Esophagus muscularis mucosa (tissue), 4 donors: Measurements from ENCODE around the gene GTF2IRD1. TPM values are rescaled to one million over a fixed set of nuclear protein-coding genes. Genes with fewer than 3 reads are reported as not detected.

Source experiments
- DNase-seq: peaks from one replicate; pipeline ENCODE4 v3.0.0-alpha.2; 2017; ENCODE audit errors: extremely low spot score
- H3K27ac ChIP-seq, 4 donors: fragments of 200-600 bp; sonication (generic); replicated peaks in 1 of 4; 1 replicate in 3 of 4; 2 replicates in 1 of 4; pipeline ENCODE4 v1.5.1; 2016 to 2019; ENCODE audit warnings: mild to moderate bottlenecking in 1 of 4
- H3K27me3 ChIP-seq, 4 donors: fragments of 200-600 bp; sonication (generic); one replicate each; pipeline versions ENCODE4 v1.5.1 to v1.6.0; 2016 to 2019
- H3K36me3 ChIP-seq, 4 donors: fragments of 200-600 bp; sonication (generic); one replicate each; pipeline ENCODE4 v1.5.1; 2016 to 2019
- H3K4me1 ChIP-seq, 4 donors: fragments of 200-600 bp; sonication (generic); one replicate each; pipeline ENCODE4 v1.5.1; 2016 to 2019
- H3K4me3 ChIP-seq, 4 donors: fragments of 200-600 bp; sonication (generic); 1 replicate in 2 of 4; 2 replicates in 2 of 4; pipeline ENCODE4 v1.5.1; 2016 to 2019; ENCODE audit warnings: mild to moderate bottlenecking in 4 of 4, moderate library complexity in 1 of 4
- H3K9me3 ChIP-seq, 4 donors: fragments of 200-600 bp; sonication (generic); 1 replicate in 3 of 4; 2 replicates in 1 of 4; pipeline ENCODE4 v1.5.1; 2016 to 2019
- CTCF ChIP-seq, 3 experiments: fragments of 200-600 bp in 2 of 3; fragments of 450-650 bp in 1 of 3; sonication (generic) in 2 of 3; IDR thresholded peaks; one replicate each; pipeline ENCODE4 v1.5.1; 2017 to 2019; ENCODE audit warnings: antibody characterized with exemption in 3 of 3, mild to moderate bottlenecking in 2 of 3, moderate library complexity in 1 of 3
- EP300 ChIP-seq: sonication (generic); formaldehyde crosslinking; IDR thresholded peaks from one replicate; pipeline ENCODE4 v1.6.1; 2017; ENCODE audit warnings: antibody characterized with exemption
- POLR2A ChIP-seq: fragments of 450-650 bp; IDR thresholded peaks from one replicate; pipeline ENCODE4 v1.6.1; 2017; ENCODE audit warnings: antibody characterized with exemption, moderate library complexity, mild to moderate bottlenecking, low read depth
- POLR2AphosphoS5 ChIP-seq, 2 donors: sonication (generic); formaldehyde crosslinking; IDR thresholded peaks; one replicate each; pipeline ENCODE4 v1.6.1; 2017; ENCODE audit warnings: antibody characterized with exemption in 2 of 2
- WGBS: methylation state at CpG from one replicate; pipeline ENCODE4 v1.1.5; 2018; 5-methylcytosine and 5-hydroxymethylcytosine counted together
- intact Hi-C: fragments of 100-400 bp; cut with DNase I; formaldehyde crosslinking; loops from one replicate; pipeline ENCODE4 v1.15.1; 2023
- total RNA-seq, 4 donors: library from RNA; depleted of rRNA; stranded (reverse); fragments of >200 nt; gene quantifications; one replicate each; pipeline versions ENCODE4 v1.1.0 to v1.2.1, GENCODE V29; 2016

GTF2IRD1 gene
- total RNA-seq, 4 donors from 2014 or later: 20.8 to 24.0 (median 22.0) TPM

GRCh38 chr7:74518654-74519053, 64.9 kb downstream of the GTF2IRD1 start:
- intact Hi-C loops: no loop called here
- peaks cover 13 to 95% (median 67%) of the 10 kb centered on the region in 4 donors for H3K36me3 ChIP-seq
- DNase-seq: no peak
- 88% methylated on average over 2 of the region's 2 CpGs for WGBS
- no peaks in the 10 kb centered on the region for H3K27me3 ChIP-seq
- peaks cover 10 to 18% (median 11%) of the 10 kb centered on the region in 4 donors for H3K4me1 ChIP-seq
- TF ChIP-seq EP300 (no peak), CTCF (IDR thresholded peaks at IDR 0.05) (no peak), POLR2A (no peak), POLR2AphosphoS5 (IDR thresholded peaks at IDR 0.05) (no peak)
- peaks cover 0 to 9% (median 0%) of the 10 kb centered on the region in 4 donors for H3K9me3 ChIP-seq
- no peak overlapping the region for H3K27ac ChIP-seq
- H3K4me3 ChIP-seq: no peak overlapping the region

GRCh38 chr7:74519395-74519794, 65.7 kb downstream of the GTF2IRD1 start:
- Histone ChIP-seq H3K4me1 (peaks cover 3 to 11% (median 3%) of the 10 kb centered on the region in 4 donors), H3K27me3 (no peaks in the 10 kb centered on the region), H3K36me3 (peaks cover 13 to 95% (median 70%) of the 10 kb centered on the region in 4 donors), H3K27ac (no peak overlapping the region), H3K9me3 (peaks cover 0 to 9% (median 0%) of the 10 kb centered on the region in 4 donors), H3K4me3 (no peak overlapping the region)
- WGBS: 93% methylated on average over 13 of the region's 14 CpGs
- intact Hi-C loops: no loop called here
- TF ChIP-seq EP300: no peak
- TF ChIP-seq POLR2A: no peak
- no peak for TF ChIP-seq POLR2AphosphoS5 (IDR thresholded peaks at IDR 0.05)
- TF ChIP-seq CTCF (IDR thresholded peaks at IDR 0.05): no peak
- DNase-seq: no peak

- Histone ChIP-seq H3K4me3 (no peak overlapping the region), H3K36me3 (peaks cover 24 to 99% (median 71%) of the 10 kb centered on the region in 4 donors), H3K27ac (no peak overlapping the region), H3K4me1 (no peaks in the 10 kb centered on the region), H3K27me3 (no peaks in the 10 kb centered on the region), H3K9me3 (peaks cover 0 to 9% (median 0%) of the 10 kb centered on the region in 4 donors)
- WGBS: 97% methylated on average over 10 of the region's 10 CpGs
- no peak for DNase-seq
- intact Hi-C loops: no loop called here
- TF ChIP-seq POLR2AphosphoS5 (IDR thresholded peaks at IDR 0.05) (no peak), EP300 (no peak), POLR2A (no peak), CTCF (IDR thresholded peaks at IDR 0.05) (no peak)
These were observed 68.1 kb downstream of the GTF2IRD1 start for GRCh38 chr7:74521855-74522254.

- 100% methylated on average over 1 of the region's 1 CpG for WGBS
- Histone ChIP-seq H3K36me3 (peaks cover 24 to 100% (median 71%) of the 10 kb centered on the region in 4 donors), H3K4me3 (no peak overlapping the region), H3K27me3 (no peaks in the 10 kb centered on the region), H3K4me1 (no peaks in the 10 kb centered on the region), H3K9me3 (peaks cover 0 to 9% (median 0%) of the 10 kb centered on the region in 4 donors), H3K27ac (no peak overlapping the region)
- no peak for TF ChIP-seq POLR2AphosphoS5 (IDR thresholded peaks at IDR 0.05)
- intact Hi-C loops: no loop called here
- DNase-seq: no peak
These were observed 68.7 kb downstream of the GTF2IRD1 start for GRCh38 chr7:74522281-74522905.

- Histone ChIP-seq H3K4me3 (no peak overlapping the region), H3K27me3 (no peaks in the 10 kb centered on the region), H3K4me1 (no peaks in the 10 kb centered on the region), H3K27ac (no peak overlapping the region), H3K9me3 (peaks cover 0 to 9% (median 0%) of the 10 kb centered on the region in 4 donors), H3K36me3 (peaks cover 24 to 99% (median 72%) of the 10 kb centered on the region in 4 donors)
- 93% methylated on average over 4 of the region's 4 CpGs for WGBS
- intact Hi-C loops: no loop called here
- DNase-seq: no peak
- TF ChIP-seq EP300: no peak
- no peak for TF ChIP-seq POLR2A
- no peak for TF ChIP-seq CTCF (IDR thresholded peaks at IDR 0.05)
- no peak for TF ChIP-seq POLR2AphosphoS5 (IDR thresholded peaks at IDR 0.05)
These were observed 69.3 kb downstream of the GTF2IRD1 start for GRCh38 chr7:74523015-74523414.
